Adrenal gland (tissue), 12 donors: ENCODE measurements around the gene RAB6B. TPM values are rescaled to one million over a fixed set of nuclear protein-coding genes. Genes with fewer than 3 reads are reported as not detected.

Source experiments
- DNase-seq, 7 donors: peaks; one replicate each; pipeline ENCODE4 v3.0.0-alpha.2; 2019 to 2020
- H3K27ac ChIP-seq, 5 donors: fragments of 200-600 bp; sonication (generic) in 4 of 5; 1 replicate in 3 of 5; 2 replicates in 2 of 5; pipeline versions ENCODE4 v1.5.1 to v1.8.0; 2016 to 2020; ENCODE audit warnings: mild to moderate bottlenecking in 1 of 5
- H3K27me3 ChIP-seq: fragments of 200-600 bp; 2 replicates; pipeline ENCODE4 v1.8.0; 2021
- H3K36me3 ChIP-seq, 2 donors: fragments of 200-600 bp; replicated peaks in 1 of 2; 1 replicate in 1 of 2; 2 replicates in 1 of 2; pipeline versions ENCODE4 v1.5.1 to v1.8.0; 2018 to 2022
- H3K4me1 ChIP-seq, 2 donors: fragments of 200-600 bp; replicated peaks in 1 of 2; 1 replicate in 1 of 2; 2 replicates in 1 of 2; pipeline versions ENCODE4 v1.5.1 to v1.8.0; 2018 to 2021
- H3K4me3 ChIP-seq, 4 donors: fragments of 200-600 bp; sonication (generic) in 3 of 4; one replicate each; pipeline ENCODE4 v1.5.1; 2016 to 2018
- H3K9me3 ChIP-seq, 3 donors: fragments of 200-600 bp; sonication (generic) in 1 of 3; replicated peaks in 1 of 3; 1 replicate in 2 of 3; 2 replicates in 1 of 3; pipeline versions ENCODE4 v1.5.1 to v1.8.0; 2016 to 2021
- CTCF ChIP-seq, 6 experiments: fragments of 450-650 bp in 4 of 6; fragments of 200-600 bp in 2 of 6; sonication (generic) in 1 of 6; IDR thresholded peaks; 1 replicate in 5 of 6; 2 replicates in 1 of 6; pipeline versions ENCODE4 v1.5.1 to v1.8.0; 2016 to 2021; ENCODE audit warnings: antibody characterized with exemption in 6 of 6, mild to moderate bottlenecking in 2 of 6, moderate library complexity in 1 of 6
- POLR2A ChIP-seq, 2 donors: fragments of 450-650 bp; IDR thresholded peaks; one replicate each; pipeline ENCODE4 v1.6.1; 2017; ENCODE audit warnings: antibody characterized with exemption in 2 of 2, mild to moderate bottlenecking in 2 of 2, moderate library complexity in 1 of 2
- WGBS, 4 donors: extraction: QIAGEN DNeasy Blood & Tissue Kit in 2 of 4; methylation state at CpG; one replicate each; pipeline versions ENCODE4 v1.1.5 to v1.1.7; 2013 to 2017; 5-methylcytosine and 5-hydroxymethylcytosine counted together
- intact Hi-C, 2 donors: fragments of 100-400 bp; cut with DNase I; formaldehyde crosslinking; loops; one replicate each; pipeline versions ENCODE4 v1.14.1 to v1.15.0; 2022 to 2023
- polyA plus RNA-seq, 3 donors: library from polyadenylated mRNA; stranded (reverse); fragments of 200-250 nt in 2 of 3; fragments of 350-450 nt in 1 of 3; fragmentation: Illumina TruSeq in 1 of 3; extraction: RNeasy Lipid Tissue Mini Kit (QIAGEN cat#74804) in 1 of 3; gene quantifications; one replicate each; pipeline ENCODE4 v1.2.3, GENCODE V29; 2013 to 2014
- total RNA-seq, 9 donors: library from RNA; depleted of rRNA in 4 of 9; stranded (reverse); fragments of >200 nt in 4 of 9; fragments of 120-200 nt in 1 of 9; fragmentation: NEBNext Ultra II Directional in 1 of 9; extraction: Animal tissue kit (Norgen Biotek cat#: 25700) in 1 of 9; gene quantifications; one replicate each; pipeline versions ENCODE4 v1.1.0 to v1.2.4, GENCODE V29; 2013 to 2023
- donor health status: healthy with polysubstance abuse.
- donor health status: Bipolar disorder and iron deficiency.
- donor health status: DM: yes; HTN: yes; CAD: no.
- donor health status: DM: no; HTN: no; CAD: no.
- donor health status: DM: no; HTN: no; CAD: no.
- donor health status: DM: yes; HTN: yes; CAD: no.

Gene RAB6B
- total and polyA plus RNA-seq, 12 donors = 1.4 to 14.5 (median 4.3) TPM

- no peaks in the 10 kb centered on the region for H3K9me3 ChIP-seq
- no peak overlapping the region for H3K27ac ChIP-seq
- intact Hi-C loops = no loop called here
- no peaks in the 10 kb centered on the region for H3K36me3 ChIP-seq
- 76 to 88% (median 80%) methylated on average over 2 of the region's 2 CpGs for WGBS, 4 donors
- H3K27me3 ChIP-seq = no peaks in the 10 kb centered on the region
- no peak overlapping the region for H3K4me3 ChIP-seq
- TF ChIP-seq POLR2A (IDR thresholded peaks at IDR 0.05) = no peak
- no peak for TF ChIP-seq CTCF (IDR thresholded peaks at IDR 0.05)
- no peak for DNase-seq
- H3K4me1 ChIP-seq = no peaks in the 10 kb centered on the region
Measured at GRCh38 chr3:133853925-133854227, 41.8 kb downstream of the RAB6B start.

GRCh38 chr3:133853063-133853924 is 42.4 kb downstream of the RAB6B start:
- H3K36me3 ChIP-seq = no peaks in the 10 kb centered on the region
- no peak for DNase-seq
- TF ChIP-seq CTCF (IDR thresholded peaks at IDR 0.05) (no peak), POLR2A (IDR thresholded peaks at IDR 0.05) (no peak)
- no peak overlapping the region for H3K27ac ChIP-seq
- intact Hi-C loops = no loop called here
- WGBS, 4 donors = 85 to 95% (median 93%) methylated on average over 4 to 5 of the region's 5 CpGs
- no peaks in the 10 kb centered on the region for H3K27me3 ChIP-seq
- H3K9me3 ChIP-seq = no peaks in the 10 kb centered on the region
- H3K4me3 ChIP-seq = no peak overlapping the region
- H3K4me1 ChIP-seq = no peaks in the 10 kb centered on the region

GRCh38 chr3:133851931-133852330 is 43.8 kb downstream of the RAB6B start:
- H3K9me3 ChIP-seq = no peaks in the 10 kb centered on the region
- 91 to 93% (median 92%) methylated on average over 7 to 8 of the region's 8 CpGs for WGBS, 4 donors
- no peaks in the 10 kb centered on the region for H3K27me3 ChIP-seq
- DNase-seq = no peak
- H3K4me1 ChIP-seq = no peaks in the 10 kb centered on the region
- H3K4me3 ChIP-seq = no peak overlapping the region
- no peak for TF ChIP-seq POLR2A (IDR thresholded peaks at IDR 0.05)
- no peak for TF ChIP-seq CTCF (IDR thresholded peaks at IDR 0.05)
- intact Hi-C loops = no loop called here
- H3K27ac ChIP-seq = no peak overlapping the region
- no peaks in the 10 kb centered on the region for H3K36me3 ChIP-seq

GRCh38 chr3:133851266-133851906 is 44.3 kb downstream of the RAB6B start:
- Histone ChIP-seq H3K9me3 (no peaks in the 10 kb centered on the region), H3K4me3 (no peak overlapping the region), H3K27ac (no peak overlapping the region), H3K36me3 (no peaks in the 10 kb centered on the region), H3K4me1 (no peaks in the 10 kb centered on the region), H3K27me3 (no peaks in the 10 kb centered on the region)
- WGBS, 4 donors = 53 to 65% (median 59%) methylated on average over 5 of the region's 5 CpGs
- intact Hi-C loops = no loop called here
- TF ChIP-seq POLR2A (IDR thresholded peaks at IDR 0.05) (no peak), CTCF (IDR thresholded peaks at IDR 0.05) (no peak)
- peak in 1 of 7 donors; percentile 6 for DNase-seq
